ENCODE measurements around the gene TRIM26. TPM values are rescaled to one million over a fixed set of nuclear protein-coding genes. Genes with fewer than 3 reads are reported as not detected.

The TRIM26 gene
- total and polyA plus RNA-seq, 2 experiments from 2014 or later = 18.0 to 24.4 TPM

Other genes starting within 250 kb of the TRIM26 start
- gene POLR1H, start 152.1 kb downstream of the TRIM26 start, total RNA-seq = 22.0 and 22.4 TPM in 2 replicates
- 26.8 and 55.1 TPM in 2 replicates for gene POLR1H, start 152.1 kb downstream of the TRIM26 start, polyA plus RNA-seq
- gene PPP1R11, start 146.2 kb downstream of the TRIM26 start, total RNA-seq = 30.0 and 38.3 TPM in 2 replicates
- 47.7 and 63.7 TPM in 2 replicates for gene PPP1R11, start 146.2 kb downstream of the TRIM26 start, polyA plus RNA-seq
- not detected in 2 replicates for gene RNF39, start 137.6 kb downstream of the TRIM26 start, total RNA-seq
- gene RNF39, start 137.6 kb downstream of the TRIM26 start, polyA plus RNA-seq = 0.46 and 0.90 TPM in 2 replicates
- not detected in 2 replicates for gene TRIM31, start 100.3 kb downstream of the TRIM26 start, total RNA-seq
- not detected in 2 replicates for gene TRIM31, start 100.3 kb downstream of the TRIM26 start, polyA plus RNA-seq
- not detected in 2 replicates for gene TRIM40, start 77.3 kb downstream of the TRIM26 start, total RNA-seq
- gene TRIM40, start 77.3 kb downstream of the TRIM26 start, polyA plus RNA-seq = not detected in 2 replicates
- gene TRIM10, start 52.2 kb downstream of the TRIM26 start, total RNA-seq = not detected in 2 replicates
- not detected in 2 replicates for gene TRIM10, start 52.2 kb downstream of the TRIM26 start, polyA plus RNA-seq
- gene TRIM15, start 49.9 kb downstream of the TRIM26 start, total RNA-seq = not detected in 2 replicates
- gene TRIM15, start 49.9 kb downstream of the TRIM26 start, polyA plus RNA-seq = not detected in 2 replicates
- 13.9 and 16.1 TPM in 2 replicates for gene TRIM39, start 113.5 kb upstream of the TRIM26 start, total RNA-seq
- 15.4 and 19.4 TPM in 2 replicates for gene TRIM39, start 113.5 kb upstream of the TRIM26 start, polyA plus RNA-seq
- gene RPP21, start 131.8 kb upstream of the TRIM26 start, total RNA-seq = 47.4 and 84.5 TPM in 2 replicates
- gene RPP21, start 131.8 kb upstream of the TRIM26 start, polyA plus RNA-seq = 62.6 and 65.5 TPM in 2 replicates

Data from cardiac muscle cell (in vitro differentiated cells and primary cell).